SKM-1 (cell line): ENCODE data around the gene NOL6.
"Not testable (repeated sequence)": the region's sequence is repeated elsewhere in the genome, so short reads cannot be mapped to it uniquely, and the experiment has no call there.

Source experiments
- DNase-seq: peaks from one replicate; lab custom pipeline; 2025; ENCODE audit not compliant: unreplicated experiment; lab: John Stamatoyannopoulos, UW

Gene NOL6

DNA sequence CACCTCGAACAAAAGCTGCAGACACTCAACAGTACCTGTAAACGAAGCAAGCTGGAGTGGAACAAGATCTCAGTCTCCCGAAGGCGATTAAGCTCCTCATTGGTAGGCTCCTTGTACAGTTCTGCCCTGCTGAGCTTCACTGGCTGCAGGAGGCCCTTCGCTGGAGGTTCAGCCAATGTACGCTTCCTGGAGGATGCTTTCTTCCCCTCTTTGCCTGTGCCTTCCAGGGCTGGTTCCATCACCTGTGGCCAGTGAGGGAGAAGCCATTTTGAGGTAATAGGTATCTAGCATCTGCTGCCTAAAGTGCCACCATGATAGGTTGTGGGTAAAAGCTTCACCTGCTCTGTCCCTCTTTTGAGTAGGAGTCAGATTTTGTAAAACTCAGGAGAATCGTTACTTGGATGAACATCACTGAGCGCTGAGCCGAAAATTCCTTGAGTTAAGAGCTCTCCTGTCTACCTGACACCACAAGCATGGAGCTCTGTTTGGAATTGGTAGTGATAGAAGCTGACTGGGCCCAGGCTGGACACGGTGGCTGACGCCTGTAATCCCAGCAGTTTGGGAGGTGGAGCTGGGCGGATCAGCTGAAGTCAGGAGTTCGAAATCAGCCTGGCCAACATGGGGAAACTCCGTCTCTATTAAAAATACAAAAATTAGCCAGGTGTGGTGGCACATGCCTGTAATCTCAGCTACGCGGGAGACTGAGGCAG is 1.4 kb downstream of the NOL6 start:
- no peak for DNase-seq

DNA sequence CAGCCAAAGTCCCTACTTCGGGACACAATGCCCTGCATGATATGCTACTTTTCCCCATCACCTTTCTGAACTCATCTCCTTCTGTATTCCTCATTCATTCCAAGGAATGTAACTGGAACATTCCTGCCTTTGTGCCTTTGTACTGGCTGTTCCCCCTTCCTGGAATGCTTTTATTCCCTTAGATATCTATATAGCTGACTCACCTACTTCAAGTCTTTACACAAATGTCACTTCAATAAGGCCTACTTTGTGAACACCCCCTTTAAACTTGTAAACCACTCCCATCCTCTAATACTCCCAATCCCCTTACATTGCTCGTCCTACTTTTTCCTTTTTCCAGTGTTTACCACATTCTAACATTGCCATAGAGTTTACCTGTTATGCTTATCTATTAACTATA is 2.4 kb downstream of the NOL6 start:
- no peak for DNase-seq

DNA sequence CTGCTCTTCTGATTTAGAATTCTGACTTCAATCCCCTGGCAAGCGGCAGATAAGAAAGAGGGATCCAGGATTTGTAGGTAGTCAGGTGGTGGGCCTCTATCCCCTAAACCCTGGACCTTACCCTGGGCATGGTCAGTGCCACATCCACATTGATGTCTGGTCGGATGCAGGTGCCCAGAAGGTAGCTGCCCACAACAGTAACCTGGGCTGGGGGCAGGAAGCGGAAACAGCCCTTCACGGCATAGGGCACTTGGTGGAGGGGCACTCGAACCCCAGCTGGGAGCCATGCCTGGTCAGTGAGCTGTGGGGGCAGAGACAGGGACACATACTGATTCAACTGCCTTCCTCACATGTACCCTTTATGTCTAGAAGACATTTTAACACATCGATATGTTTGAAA is 3.8 kb downstream of the NOL6 start:
- no peak for DNase-seq

DNA sequence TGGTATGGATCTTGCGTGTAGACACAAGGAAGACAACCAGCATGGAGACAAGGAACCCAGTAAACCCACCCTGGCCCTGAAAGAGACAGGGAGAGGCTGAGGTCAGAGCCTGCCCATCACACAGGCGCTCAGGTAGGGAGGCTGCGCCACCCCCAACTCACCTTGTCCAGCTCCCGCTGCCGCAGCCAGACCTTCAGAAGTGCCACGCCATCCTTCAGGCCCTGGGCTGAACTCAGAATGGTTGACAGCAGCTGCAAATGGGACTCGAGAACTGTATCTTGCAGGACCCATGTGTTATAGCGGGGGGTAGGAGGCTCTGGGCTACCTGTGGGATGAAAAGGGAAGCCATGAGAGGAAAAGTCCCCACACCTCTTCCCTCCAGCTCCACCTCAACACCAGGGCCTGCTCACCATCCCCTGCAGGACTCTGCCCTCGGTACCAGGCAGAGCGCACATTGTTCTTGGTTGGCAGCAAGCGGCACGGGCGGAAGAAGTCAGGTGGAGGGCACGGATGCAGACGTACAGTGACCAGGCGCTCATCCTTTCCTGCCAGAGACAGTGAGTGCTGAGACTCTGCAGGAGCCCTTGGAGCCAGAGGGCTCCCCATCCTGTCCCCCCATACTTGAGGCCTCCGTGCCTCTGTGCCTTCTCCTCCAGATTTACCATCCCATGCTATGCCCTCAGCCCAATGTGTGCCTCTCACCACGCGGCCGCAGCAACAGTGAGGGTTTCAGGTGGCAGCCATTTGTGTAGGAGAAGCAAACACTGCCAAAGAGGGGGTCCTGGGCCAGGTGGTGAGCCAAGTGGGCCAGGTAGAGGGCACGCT is 4.7 kb downstream of the NOL6 start:
- no peak for DNase-seq

DNA sequence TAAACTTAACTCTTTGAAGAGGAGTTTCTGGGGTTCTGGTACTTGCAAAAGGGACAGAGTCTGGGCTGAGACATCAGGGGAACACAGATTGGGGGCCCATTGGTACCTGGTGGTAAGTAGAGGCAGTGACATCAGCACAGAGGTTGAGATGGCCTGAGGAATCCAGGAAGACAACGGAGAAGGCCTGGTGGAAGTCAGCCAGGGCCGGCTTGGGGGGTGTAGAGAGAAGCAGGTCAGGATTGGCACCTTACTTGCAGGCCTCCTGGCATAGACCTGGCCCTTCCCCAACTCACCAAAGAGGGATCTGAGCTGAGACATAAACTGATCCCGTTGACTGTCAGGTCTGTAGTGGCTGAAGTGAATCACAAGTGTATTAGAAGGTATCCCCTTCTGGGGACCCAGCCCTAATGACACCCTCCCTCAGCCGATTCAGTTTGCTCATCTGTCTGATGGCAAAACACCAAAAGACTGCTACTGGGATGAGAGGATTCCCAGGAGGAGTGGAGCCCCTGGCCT is 5.5 kb downstream of the NOL6 start:
- DNase-seq, result no peak

DNA sequence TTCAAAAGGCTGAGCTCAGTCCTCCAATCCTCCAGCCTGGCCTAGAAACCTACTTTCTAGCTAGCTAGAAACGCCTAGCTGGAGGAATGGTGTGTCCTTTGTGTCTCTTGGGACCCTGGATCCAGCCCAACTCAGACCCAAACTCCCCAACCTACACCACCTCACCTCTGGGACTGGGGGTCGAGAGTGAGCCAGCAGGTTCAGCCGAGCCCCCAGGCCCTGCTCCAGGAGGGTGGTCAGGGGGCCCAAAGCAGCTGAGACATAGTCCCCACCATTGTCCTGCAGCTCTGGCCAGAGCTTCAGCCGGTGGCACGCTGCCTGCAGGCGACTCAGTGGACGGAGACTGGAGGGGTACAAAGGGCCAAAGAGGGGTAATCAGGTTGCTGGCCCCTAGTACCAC is 6.2 kb downstream of the NOL6 start:
- DNase-seq, result no peak

DNA sequence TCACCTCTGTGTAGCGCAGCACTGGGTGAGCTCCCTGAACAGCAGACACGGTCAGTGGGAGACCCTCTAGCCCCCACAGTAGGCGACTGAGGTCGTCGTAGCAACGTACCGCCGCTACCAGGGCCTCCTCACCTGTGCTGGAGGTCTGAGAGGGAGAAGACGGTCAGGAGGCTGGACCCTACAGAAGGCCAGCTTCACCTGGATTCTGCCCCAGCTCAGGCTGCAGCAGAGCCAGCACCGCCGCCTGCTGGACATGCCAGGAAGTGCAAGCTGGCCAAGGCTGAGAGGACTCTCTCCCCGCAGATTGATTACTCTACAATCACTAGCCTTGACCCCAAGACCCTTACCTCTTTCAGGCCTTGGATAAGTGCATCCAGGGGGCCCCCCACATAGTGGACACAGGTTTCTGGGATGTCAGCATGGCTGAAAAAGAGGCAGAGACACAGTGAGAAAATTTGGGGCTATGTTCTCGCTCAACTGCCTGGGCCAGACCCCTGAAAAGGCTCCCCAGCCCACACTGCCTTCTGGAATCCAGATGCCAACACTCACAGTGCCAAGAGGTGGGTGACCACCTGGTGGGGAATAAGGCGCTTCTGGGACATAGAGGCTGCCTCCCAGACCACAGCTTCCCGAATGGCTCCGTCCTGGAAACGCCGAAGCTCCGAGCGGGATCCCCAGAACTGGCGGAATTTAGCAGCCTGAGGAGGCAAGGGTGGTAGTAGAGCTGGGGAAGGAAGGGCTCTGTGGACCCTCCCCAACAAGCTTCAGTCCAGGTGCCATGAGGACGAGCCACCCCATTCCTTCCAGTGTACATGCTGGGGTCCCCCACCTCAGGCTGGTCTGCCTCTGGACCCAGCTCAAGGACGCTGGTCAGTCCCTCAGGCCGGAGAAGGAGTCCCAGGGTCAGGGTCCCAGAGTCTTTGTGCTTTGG is 6.9 kb downstream of the NOL6 start:
- DNase-seq, result no peak

DNA sequence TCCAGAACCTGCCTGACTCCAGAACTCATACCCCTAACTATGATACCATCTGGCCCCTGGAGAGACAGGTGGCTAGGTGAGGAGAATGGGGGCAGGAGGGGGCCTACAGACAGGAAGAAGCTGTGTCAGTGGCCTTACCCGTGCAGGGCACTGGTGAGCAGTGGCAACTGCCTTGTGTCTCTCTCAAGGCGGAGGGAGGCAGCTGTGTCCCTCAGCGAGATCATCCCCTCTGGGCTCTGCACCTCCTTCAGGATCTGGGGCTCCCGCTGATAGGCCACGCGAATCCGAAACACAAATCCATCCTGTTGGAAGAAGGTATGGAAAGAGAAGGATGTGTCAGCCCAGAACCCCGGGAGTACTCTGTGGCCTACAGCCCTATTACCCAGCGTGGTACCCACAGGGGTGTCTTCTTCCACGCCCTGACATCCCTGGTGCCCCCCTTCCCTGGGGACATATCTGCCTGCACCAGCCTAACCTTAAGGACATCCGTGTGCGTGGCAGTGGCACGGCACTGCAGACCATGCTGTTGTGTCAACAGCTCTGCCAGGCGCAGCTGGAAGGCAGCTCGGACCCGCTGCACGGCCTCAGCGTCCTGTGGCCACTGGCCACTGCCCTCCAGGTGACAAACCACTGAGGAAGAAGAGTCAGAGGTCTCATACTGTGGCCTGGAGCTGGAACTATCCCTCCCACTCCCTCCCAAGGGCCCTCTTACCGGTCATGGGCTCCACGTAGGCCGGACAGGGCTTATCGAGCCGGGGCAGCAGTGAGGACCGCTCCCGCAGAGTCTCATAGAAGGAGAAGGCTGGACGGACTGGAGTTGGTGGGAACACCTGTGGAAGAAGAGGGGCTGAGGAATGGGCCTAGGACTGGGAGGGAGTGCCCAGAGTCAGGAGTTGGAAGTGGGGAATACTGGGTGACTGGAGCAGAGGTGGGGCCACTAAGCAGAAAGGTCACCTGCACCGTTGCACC is 7.8 kb downstream of the NOL6 start:
- no peak for DNase-seq

DNA sequence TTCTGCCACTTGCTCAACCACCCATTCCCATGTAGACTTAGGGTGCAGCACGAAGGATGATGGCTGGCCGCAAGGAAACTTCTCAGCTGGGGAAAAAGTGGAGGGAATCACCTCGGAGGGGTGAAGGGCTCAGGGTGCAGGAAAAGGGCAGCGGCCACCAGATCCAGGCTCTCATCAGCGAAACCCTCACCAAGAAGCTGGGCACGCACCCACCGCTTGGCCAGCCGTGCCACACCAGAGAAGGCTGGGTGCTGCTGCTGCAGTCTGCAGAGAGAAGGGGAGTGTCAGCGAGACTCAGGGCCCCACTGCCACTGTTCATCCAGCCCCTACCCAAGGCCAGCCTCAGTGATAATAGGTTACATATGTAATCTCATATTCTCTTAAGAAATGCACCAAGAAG is 8.6 kb downstream of the NOL6 start:
- no peak for DNase-seq

DNA sequence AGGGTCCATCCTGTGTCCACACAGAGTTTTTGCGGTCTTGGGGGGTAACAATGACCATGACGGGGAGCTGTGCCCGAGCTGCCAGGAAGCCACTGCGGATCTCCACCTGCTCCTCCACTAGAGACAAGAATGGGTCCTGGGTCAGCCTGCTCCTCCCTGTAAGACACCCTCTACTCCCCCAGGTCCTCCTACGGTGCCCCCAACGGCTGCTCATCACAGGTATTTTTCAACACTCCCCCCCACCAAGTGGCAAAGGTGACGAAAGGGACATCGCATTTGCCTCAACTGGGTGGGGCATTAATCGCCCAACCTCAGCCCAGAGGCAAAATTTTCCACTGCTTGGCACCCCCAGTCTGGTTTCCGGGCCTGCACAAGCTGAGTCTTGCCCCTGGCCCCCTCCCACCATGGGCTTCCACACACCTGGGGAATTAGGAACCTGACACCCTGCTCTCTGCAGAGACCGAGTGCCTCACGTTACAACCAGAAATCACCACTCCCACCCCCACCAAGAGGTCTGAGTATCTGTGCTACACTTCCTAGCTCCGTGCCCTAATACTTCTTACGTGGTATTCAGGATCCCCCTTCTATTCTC is 9.6 kb downstream of the NOL6 start:
- DNase-seq, result no peak

DNA sequence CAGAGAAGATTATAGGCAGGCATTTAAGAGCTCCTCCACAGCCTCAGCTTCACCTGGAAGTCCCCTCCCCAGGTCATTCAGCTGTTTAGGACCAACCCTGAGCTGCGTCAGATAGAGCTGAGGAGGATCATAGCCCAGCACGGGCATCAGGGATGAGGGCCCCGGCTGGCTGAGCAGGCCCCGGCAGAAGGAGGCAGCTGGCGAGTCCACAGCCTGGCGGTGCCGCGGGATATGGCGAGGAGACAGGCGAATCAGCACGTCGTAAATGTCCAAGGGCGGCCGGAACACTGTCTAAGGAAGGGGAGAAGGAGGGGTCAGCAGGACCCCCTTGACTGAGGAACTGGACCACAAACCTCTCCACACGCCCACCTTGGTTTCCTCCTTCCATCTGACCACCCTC is 10.6 kb downstream of the NOL6 start:
- no peak for DNase-seq

DNA sequence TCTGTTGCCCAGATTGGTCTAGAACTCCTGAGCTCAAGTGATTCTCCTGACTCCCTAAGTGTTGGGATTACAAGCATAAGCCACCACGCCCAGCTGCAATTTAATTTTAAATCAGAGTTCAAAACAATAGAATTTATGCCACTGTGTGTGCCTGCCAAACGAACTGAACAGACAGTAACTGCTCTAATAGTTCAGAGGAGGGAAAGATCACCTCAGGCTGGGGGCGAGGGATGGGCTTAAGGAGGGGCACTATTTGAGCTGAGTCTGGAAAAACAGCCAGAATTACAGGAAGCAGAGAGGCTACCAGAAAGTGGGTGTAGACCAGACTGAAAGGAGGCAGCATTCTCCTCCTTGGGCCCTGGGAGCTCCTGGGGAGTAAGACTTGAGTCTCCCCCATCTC is 12.2 kb downstream of the NOL6 start:
- DNase-seq, result no peak

DNA sequence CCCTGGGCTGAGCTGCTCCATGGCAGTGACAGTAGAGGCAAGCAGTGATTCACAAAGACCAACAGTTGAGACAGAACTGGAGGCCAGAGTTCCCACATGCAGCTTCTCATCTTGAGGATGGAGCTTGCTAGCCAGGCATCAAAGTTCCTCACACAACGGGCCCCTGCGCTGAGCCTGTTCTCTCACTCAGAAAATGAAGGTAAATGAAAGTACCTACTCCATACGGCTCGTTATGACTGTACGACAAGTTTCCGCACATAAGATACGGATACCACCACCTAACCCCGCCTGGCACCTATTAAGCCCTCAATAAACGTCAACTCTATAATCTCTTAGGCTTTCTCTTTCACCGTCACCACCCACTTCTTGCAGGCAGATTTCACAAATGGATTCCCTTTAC is 12.9 kb downstream of the NOL6 start:
- DNase-seq, result no peak

DNA sequence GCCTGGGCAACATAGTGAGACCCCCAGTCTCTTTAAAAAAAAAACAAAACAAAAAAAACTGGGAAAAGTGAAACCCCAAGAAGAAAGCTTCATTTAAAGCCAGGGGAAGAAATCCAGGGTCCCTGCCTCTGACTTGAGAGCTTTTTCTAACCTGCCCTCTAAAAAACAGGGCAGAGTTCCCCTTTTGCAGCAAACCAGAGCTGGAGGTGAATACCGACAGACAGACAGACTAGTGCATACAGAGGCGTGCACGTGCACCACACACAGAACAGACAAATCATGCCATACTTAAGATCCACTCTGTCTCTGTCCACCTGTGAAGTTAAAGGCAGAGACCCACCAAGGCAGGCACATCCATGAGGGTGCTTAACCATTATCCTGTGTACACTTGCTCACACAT is 14.6 kb downstream of the NOL6 start:
- no peak for DNase-seq

DNA sequence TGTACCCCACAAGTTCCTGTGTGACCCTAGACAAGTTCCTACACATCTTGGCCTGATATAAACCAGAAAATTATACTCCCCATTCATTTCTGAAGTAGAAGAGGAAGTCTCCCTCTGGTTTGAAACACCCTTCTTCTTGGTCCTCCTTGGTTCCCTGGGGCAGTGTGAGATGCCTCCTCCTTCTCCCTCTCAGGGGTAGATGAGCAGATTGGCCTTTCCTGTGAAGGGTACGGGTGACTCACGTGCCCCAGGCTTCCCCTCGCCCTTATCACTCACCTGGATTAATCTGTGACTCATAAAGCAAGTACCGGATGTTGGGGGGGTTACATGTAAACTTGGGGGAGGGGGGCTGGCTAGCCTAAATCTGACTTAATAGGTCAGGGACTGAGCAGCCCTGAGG is 15.3 kb downstream of the NOL6 start:
- DNase-seq, result no peak

DNA sequence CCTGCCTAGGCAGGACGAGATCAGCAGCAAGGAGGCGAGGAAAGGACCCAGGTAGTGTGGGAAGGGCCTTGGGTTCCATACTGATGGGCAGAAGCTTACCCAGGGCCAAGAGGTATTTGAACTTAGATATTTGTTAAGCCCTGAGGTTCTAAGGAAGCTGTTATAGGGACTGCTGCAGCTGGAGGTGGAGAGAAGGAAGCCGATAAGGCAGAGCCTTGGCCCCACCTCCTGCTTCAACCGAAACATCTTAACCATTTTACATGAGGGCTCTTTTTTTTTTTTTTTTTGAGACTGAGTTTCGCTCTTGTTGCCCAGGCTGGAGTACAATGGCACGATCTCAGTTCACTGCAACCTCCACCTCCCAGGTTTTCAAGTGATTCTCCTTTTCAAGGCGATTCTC is 17.8 kb downstream of the NOL6 start:
- DNase-seq, result no peak

DNA sequence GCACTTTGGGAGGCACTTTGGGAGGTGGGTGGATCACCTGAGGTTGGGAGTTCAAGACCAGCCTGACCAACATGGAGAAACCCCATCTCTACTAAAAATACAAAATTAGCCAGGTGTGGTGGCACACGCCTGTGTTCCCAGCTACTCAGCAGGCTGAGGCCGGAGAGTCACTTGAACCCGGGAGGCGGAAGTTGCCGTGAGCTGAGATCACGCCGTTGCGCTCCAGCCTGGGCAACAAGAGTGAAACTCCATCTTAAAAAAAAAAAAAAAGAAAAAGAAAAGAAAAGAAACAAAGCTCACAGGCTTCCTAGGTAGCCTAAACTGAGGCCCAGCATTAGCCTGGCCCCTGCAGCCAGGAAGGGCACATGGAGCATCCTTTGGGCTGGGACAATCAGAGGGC is 18.3 kb downstream of the NOL6 start:
- not testable (repeated sequence) for DNase-seq

DNA sequence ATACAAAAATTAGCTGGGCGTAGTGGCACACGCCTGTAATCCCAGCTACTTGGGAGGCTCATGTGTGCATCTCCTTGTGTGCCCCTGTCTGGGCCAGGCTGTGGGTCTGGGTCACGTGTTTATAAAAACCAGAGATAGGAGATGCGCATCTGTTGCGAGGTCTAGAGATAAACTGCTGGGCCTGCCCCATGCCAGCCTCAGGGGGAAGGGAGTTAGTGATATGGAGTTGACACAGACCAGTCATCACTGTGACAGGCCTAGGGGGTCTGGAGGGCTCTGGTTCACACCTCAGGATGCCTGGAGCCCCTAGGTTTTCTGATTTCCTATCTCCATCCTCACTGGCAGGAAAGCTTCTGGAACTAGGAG is 19.1 kb downstream of the NOL6 start:
- not testable (repeated sequence) for DNase-seq

DNA sequence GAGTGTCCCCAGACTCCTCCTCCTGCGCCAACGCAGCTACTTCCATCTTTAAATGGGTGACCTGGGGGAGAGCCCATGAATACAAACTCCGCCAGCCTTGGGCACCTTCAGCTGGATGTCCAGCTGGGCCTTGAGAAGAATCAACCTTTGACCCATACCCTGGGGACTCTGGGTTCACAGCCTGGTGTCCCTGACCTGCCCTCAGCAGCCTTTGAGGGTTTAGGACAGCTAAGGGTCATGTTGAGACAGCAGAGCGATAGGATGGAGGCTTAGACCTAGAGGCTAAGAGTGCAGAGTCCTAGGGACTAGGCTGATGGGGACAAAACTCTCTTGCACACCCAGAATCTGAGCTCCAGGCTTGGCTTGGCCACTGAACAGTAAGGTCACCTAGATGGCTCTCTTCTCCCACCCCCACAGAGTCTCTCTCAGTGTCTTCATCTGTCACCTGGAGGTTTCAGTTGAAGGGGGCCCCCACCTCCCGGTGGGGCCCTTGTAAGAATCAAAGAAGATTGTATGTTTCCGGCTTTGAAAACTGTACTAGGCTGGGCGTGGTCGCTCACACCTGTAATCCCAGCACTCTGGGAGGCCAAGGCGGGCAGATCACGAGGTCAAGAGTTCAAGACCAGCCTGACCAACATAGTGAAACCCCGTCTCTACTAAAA is 19.6 kb downstream of the NOL6 start:
- no peak for DNase-seq
